OCI-LY7 (cell line): Measurements from ENCODE around the gene VPS13D.

Experiments used
- CTCF ChIP-seq: fragments of 200-600 bp; sonication (generic); conservative IDR thresholded peaks from 2 replicates; pipeline ENCODE4 v1.5.1; 2014; ENCODE audit warnings: mild to moderate bottlenecking, antibody characterized with exemption, low read length, moderate library complexity, mixed read lengths
- EZH2phosphoT487 ChIP-seq: fragments of 200-600 bp; sonication (generic); IDR thresholded peaks from 2 replicates; pipeline ENCODE4 v1.6.1; 2018; ENCODE audit warnings: low read depth, borderline replicate concordance, mild to moderate bottlenecking, mixed run types, antibody characterized with exemption, low read length, moderate library complexity, mixed read lengths

DNA sequence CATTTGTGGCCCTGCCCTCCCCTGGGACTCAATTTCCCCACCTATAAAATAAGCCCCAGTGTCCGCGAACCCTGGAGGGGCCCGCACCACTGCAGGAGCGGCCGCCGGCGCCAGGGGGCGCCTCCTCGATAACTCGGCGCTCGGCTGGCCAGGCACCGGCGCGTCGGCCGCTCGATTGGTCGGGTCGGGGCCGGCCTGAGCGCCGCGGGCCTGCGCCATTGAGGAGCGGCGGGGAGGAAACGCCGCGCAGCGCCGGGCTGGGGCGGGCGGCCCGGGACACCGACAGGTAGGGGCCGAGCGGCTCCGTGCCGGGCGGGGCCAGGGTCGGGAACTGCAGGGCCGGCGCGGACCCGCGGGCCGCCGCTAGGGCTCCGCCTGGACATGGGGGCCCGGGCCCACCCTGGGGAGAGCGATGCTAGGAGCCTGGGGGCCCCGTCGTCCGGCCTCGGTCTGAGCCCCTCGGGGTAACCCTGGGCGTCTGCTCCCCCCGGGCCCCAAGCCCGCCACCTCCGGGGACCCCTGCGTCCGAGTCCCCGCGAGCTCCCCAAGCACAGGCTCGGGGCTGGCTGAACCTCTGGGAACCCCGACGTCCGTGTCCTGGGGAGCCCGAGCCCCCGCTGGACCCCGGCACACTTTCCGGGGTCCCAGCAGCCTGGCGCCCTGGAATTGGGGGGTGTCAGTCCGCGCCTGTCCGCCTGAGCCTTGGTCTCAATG, at the start of gene VPS13D:
- TF ChIP-seq EZH2phosphoT487 (no peak), CTCF (peak; percentile 88)
